HEK293 (cell line): ENCODE results near the gene NXN.

Experiments
- CTCF ChIA-PET: fragments of 350-600 bp; formaldehyde crosslinking; extraction: SDS; loops from one replicate; lab custom pipeline; 2021; ENCODE audit warnings: antibody characterized with exemption; lab: Yijun Ruan, JAX
- POLR2A ChIA-PET: fragments of 300-600 bp; formaldehyde crosslinking; extraction: SDS; loops from one replicate; lab custom pipeline; 2020; ENCODE audit warnings: antibody characterized with exemption, inconsistent platforms; lab: Yijun Ruan, JAX
- H3K27ac ChIP-seq: fragments of 200-500 bp; sonication (Bioruptor generic); 2 replicates; pipeline ENCODE4 v1.5.1; 2014; ENCODE audit warnings: low read depth, low read length, control low read depth, inconsistent platforms; ENCODE audit errors: extremely low read depth
- H3K36me3 ChIP-seq, 2 experiments: fragments of 200-500 bp in 1 of 2; sonication (Bioruptor generic) in 1 of 2; 1 replicate in 1 of 2; 2 replicates in 1 of 2; pipeline ENCODE4 v1.5.1; 2014 to 2017; ENCODE audit warnings: inconsistent platforms in 2 of 2, low read length in 2 of 2; ENCODE audit not compliant: control insufficient read depth in 2 of 2, insufficient read depth in 1 of 2
- H3K4me1 ChIP-seq: fragments of 200-500 bp; sonication (Bioruptor generic); 2 replicates; pipeline ENCODE4 v1.5.1; 2014; ENCODE audit warnings: mild to moderate bottlenecking, low read length, inconsistent platforms; ENCODE audit not compliant: control insufficient read depth, insufficient read depth
- H3K4me3 ChIP-seq: 2 replicates; pipeline ENCODE4 v1.5.1; 2011; ENCODE audit warnings: low read depth, mild to moderate bottlenecking, control low read depth, low read length, moderate library complexity
- H3K9me3 ChIP-seq: fragments of 200-500 bp; sonication (Bioruptor generic); 2 replicates; pipeline ENCODE4 v1.5.1; 2014; ENCODE audit warnings: low read depth, low read length, inconsistent platforms; ENCODE audit not compliant: control insufficient read depth, insufficient read depth
- FEZF1 ChIP-seq: fragments of 450-650 bp; formaldehyde crosslinking; IDR thresholded peaks from 2 replicates; pipeline ENCODE4 v1.5.1; 2016; ENCODE audit warnings: missing biosample characterization, missing genetic modification characterization
- GLIS1 ChIP-seq: fragments of 450-650 bp; formaldehyde crosslinking; IDR thresholded peaks from 2 replicates; pipeline ENCODE4 v1.5.1; 2016; ENCODE audit warnings: missing biosample characterization, missing genetic modification characterization
- IKZF3 ChIP-seq: fragments of 450-650 bp; IDR thresholded peaks from 2 replicates; pipeline ENCODE4 v1.5.0; 2018; ENCODE audit warnings: missing biosample characterization, mild to moderate bottlenecking, missing genetic modification characterization, moderate library complexity
- PRDM1 ChIP-seq: fragments of 450-650 bp; formaldehyde crosslinking; IDR thresholded peaks from 2 replicates; pipeline ENCODE4; 2016; ENCODE audit warnings: missing biosample characterization, missing genetic modification characterization
- PRDM6 ChIP-seq: fragments of 450-650 bp; formaldehyde crosslinking; IDR thresholded peaks from 2 replicates; pipeline ENCODE4 v1.5.1; 2017; ENCODE audit warnings: missing biosample characterization, missing genetic modification characterization
- SP7 ChIP-seq: fragments of 450-650 bp; formaldehyde crosslinking; IDR thresholded peaks from 2 replicates; pipeline ENCODE4 v1.5.1; 2016; ENCODE audit warnings: missing biosample characterization, missing genetic modification characterization
- WT1 ChIP-seq: fragments of 450-650 bp; formaldehyde crosslinking; IDR thresholded peaks from 2 replicates; pipeline ENCODE4 v1.5.1; 2016; ENCODE audit warnings: missing biosample characterization, missing genetic modification characterization
- ZBTB21 ChIP-seq: fragments of 450-650 bp; formaldehyde crosslinking; IDR thresholded peaks from 2 replicates; pipeline ENCODE4 v1.5.1; 2017; ENCODE audit warnings: missing biosample characterization, missing genetic modification characterization
- ZFP69B ChIP-seq: fragments of 450-650 bp; formaldehyde crosslinking; IDR thresholded peaks from 2 replicates; pipeline ENCODE4 v1.5.1; 2016; ENCODE audit warnings: missing biosample characterization, missing genetic modification characterization
- ZNF140 ChIP-seq: fragments of 450-650 bp; formaldehyde crosslinking; IDR thresholded peaks from 2 replicates; pipeline ENCODE4 v1.5.1; 2016; ENCODE audit warnings: missing biosample characterization, missing genetic modification characterization
- ZNF19 ChIP-seq: fragments of 450-650 bp; formaldehyde crosslinking; IDR thresholded peaks from 2 replicates; pipeline ENCODE4; 2016; ENCODE audit warnings: missing biosample characterization, missing genetic modification characterization, low read depth
- ZNF202 ChIP-seq: fragments of 450-650 bp; formaldehyde crosslinking; IDR thresholded peaks from 2 replicates; pipeline ENCODE4 v1.5.1; 2016; ENCODE audit warnings: missing biosample characterization, missing genetic modification characterization, borderline replicate concordance
- ZNF23 ChIP-seq: fragments of 450-650 bp; formaldehyde crosslinking; IDR thresholded peaks from 2 replicates; pipeline ENCODE4 v1.5.1; 2016; ENCODE audit warnings: missing biosample characterization, missing genetic modification characterization, borderline replicate concordance
- ZNF335 ChIP-seq: fragments of 450-650 bp; formaldehyde crosslinking; conservative IDR thresholded peaks from 2 replicates; pipeline ENCODE4 v1.5.1; 2016; ENCODE audit warnings: missing biosample characterization, missing genetic modification characterization
- ZNF341 ChIP-seq: fragments of 450-650 bp; formaldehyde crosslinking; IDR thresholded peaks from 2 replicates; pipeline ENCODE4; 2016; ENCODE audit warnings: low read depth, missing biosample characterization, missing genetic modification characterization
- ZNF600 ChIP-seq: fragments of 450-650 bp; formaldehyde crosslinking; IDR thresholded peaks from 2 replicates; pipeline ENCODE4 v1.5.1; 2016; ENCODE audit warnings: missing biosample characterization, missing genetic modification characterization
- ZNF629 ChIP-seq: fragments of 450-650 bp; formaldehyde crosslinking; IDR thresholded peaks from 2 replicates; pipeline ENCODE4 v1.5.1; 2017; ENCODE audit warnings: missing biosample characterization, missing genetic modification characterization
- ZSCAN18 ChIP-seq: fragments of 450-650 bp; formaldehyde crosslinking; IDR thresholded peaks from 2 replicates; pipeline ENCODE4 v1.5.1; 2016; ENCODE audit warnings: missing biosample characterization, missing genetic modification characterization
- ZSCAN23 ChIP-seq: fragments of 450-650 bp; formaldehyde crosslinking; IDR thresholded peaks from 2 replicates; pipeline ENCODE4 v1.5.1; 2016; ENCODE audit warnings: missing biosample characterization, missing genetic modification characterization

NXN gene

GRCh38 chr17:949623-950303, 29.8 kb downstream of the NXN start:
- TF ChIP-seq PRDM6 (peak; percentile 37; the same call in 1 of the 2 replicates), ZNF23 (tag by site-specific recombination) (no peak), ZNF341 (tag by site-specific recombination) (peak; percentile 75), ZNF19 (no peak), IKZF3 (tag by site-specific recombination) (no peak), WT1 (0 out of 2 replicates have a peak, but pooled peaks have one; percentile 41), ZNF335 (peak; percentile 48), FEZF1 (tag by site-specific recombination) (peak; percentile 89), ZNF140 (tag by site-specific recombination) (no peak)
- ChIA-PET CTCF (interaction anchor here (0.6 to 2.3 kb wide), 7 partner anchors 18 to 154 kb away, joined by 3 to 13 read pairs (median 4); no protein-coding TSS in a partner anchor), POLR2A (interaction anchor here (0.8 kb wide), 1 partner anchor 21 kb away, joined by 3 read pairs; no protein-coding TSS in a partner anchor)
- Histone ChIP-seq H3K4me3 (no peak overlapping the region), H3K4me1 (peaks cover 12% of the 10 kb centered on the region), H3K27ac (no peak overlapping the region), H3K36me3 (no peaks in the 10 kb centered on the region), H3K9me3 (no peaks in the 10 kb centered on the region)

- Histone ChIP-seq H3K9me3 (no peaks in the 10 kb centered on the region), H3K4me3 (no peak overlapping the region), H3K36me3 (no peaks in the 10 kb centered on the region), H3K4me1 (peaks cover 9% of the 10 kb centered on the region; the same call in 1 of the 2 replicates), H3K27ac (peak overlapping the region; percentile 41; the same call in 1 of the 2 replicates)
- TF ChIP-seq GLIS1 (tag by site-specific recombination): no peak
- no peak for TF ChIP-seq ZSCAN18 (tag by site-specific recombination)
- 0 out of 2 replicates have a peak, but pooled peaks have one; percentile 31 for TF ChIP-seq ZNF335
- TF ChIP-seq ZNF629 (tag by site-specific recombination): 0 out of 2 replicates have a peak, but pooled peaks have one; percentile 17
- no peak for TF ChIP-seq ZNF202 (tag by site-specific recombination)
- 0 out of 2 replicates have a peak, but pooled peaks have one; percentile 20 for TF ChIP-seq SP7 (tag by site-specific recombination)
- 0 out of 2 replicates have a peak, but pooled peaks have one; percentile 21 for TF ChIP-seq ZNF600 (tag by site-specific recombination)
- no peak for TF ChIP-seq ZBTB21 (tag by site-specific recombination)
- TF ChIP-seq ZFP69B: 0 out of 2 replicates have a peak, but pooled peaks have one; percentile 38
- no peak for TF ChIP-seq ZSCAN23 (tag by site-specific recombination)
- TF ChIP-seq PRDM1 (tag by site-specific recombination): no peak
- POLR2A ChIA-PET: interaction anchor here (0.6 to 2.3 kb wide), 3 partner anchors 20 to 49 kb away, joined by 3 to 6 read pairs (median 3); no protein-coding TSS in a partner anchor
- CTCF ChIA-PET: no interaction called here
Observed at GRCh38 chr17:948284-948852, 31.2 kb downstream of the NXN start.
